IMR-90 (cell line): Measurements from ENCODE around the gene CORO7. TPM values are rescaled to one million over a fixed set of nuclear protein-coding genes. Genes with fewer than 3 reads are reported as not detected.
A peak's percentile ranks its signal among the peaks of the same experiment; 100 is the strongest.

ENCODE experiments used
- ATAC-seq: fragments of 200-7000 bp; cut with Tn5 transposase; 2 replicates; pipeline ENCODE4 v1.9.1; 2020; ENCODE audit warnings: low read depth, mild to moderate bottlenecking, moderate library complexity
- BruUV-seq: library from RNA; stranded (reverse); fragments of 400-500 nt; replicated peaks from 2 replicates; lab custom pipeline; 2021; lab: Mats Ljungman, UMichigan
- CTCF ChIA-PET: fragments of 300-600 bp; formaldehyde crosslinking; extraction: SDS; loops from one replicate; lab custom pipeline; 2021; ENCODE audit warnings: antibody characterized with exemption; lab: Yijun Ruan, JAX
- POLR2A ChIA-PET: fragments of 300-600 bp; sonication (Branson Sonifier 250); formaldehyde crosslinking; loops from one replicate; lab custom pipeline; 2022; ENCODE audit warnings: antibody characterized with exemption; ENCODE audit not compliant: unreplicated experiment; lab: Charles Lee
- DNase-seq: peaks from one replicate; pipeline ENCODE4 v3.0.0; 2013
- H2AFZ ChIP-seq: replicated peaks from 2 replicates; pipeline ENCODE3; 2013; ENCODE audit warnings: low read length, mild to moderate bottlenecking; ENCODE audit not compliant: poor library complexity
- H2AK5ac ChIP-seq: 2 replicates; pipeline ENCODE4 v1.6.1; 2013; ENCODE audit warnings: low read depth, low read length, inconsistent platforms
- H2AK9ac ChIP-seq: replicated peaks from 2 replicates; pipeline ENCODE3; 2013; ENCODE audit warnings: mild to moderate bottlenecking, low read depth, low read length, moderate library complexity; ENCODE audit not compliant: poor library complexity
- H2BK120ac ChIP-seq: 2 replicates; pipeline ENCODE4 v1.6.1; 2013; ENCODE audit warnings: low read depth, low read length, inconsistent platforms
- H2BK15ac ChIP-seq: 3 replicates; pipeline ENCODE4 v1.6.1; 2013; ENCODE audit warnings: low read depth, low read length, inconsistent platforms
- H2BK20ac ChIP-seq: 2 replicates; pipeline ENCODE4 v1.6.1; 2013; ENCODE audit warnings: low read depth, mild to moderate bottlenecking, inconsistent platforms, low read length, moderate library complexity
- H2BK5ac ChIP-seq: 2 replicates; pipeline ENCODE4 v1.6.1; 2013; ENCODE audit warnings: mild to moderate bottlenecking, low read depth, low read length, inconsistent platforms; ENCODE audit not compliant: poor library complexity, severe bottlenecking
- H3K14ac ChIP-seq: replicated peaks from 2 replicates; pipeline ENCODE4 v1.6.1; 2013; ENCODE audit warnings: low read depth, low read length, inconsistent platforms
- H3K18ac ChIP-seq: 2 replicates; pipeline ENCODE4 v1.6.1; 2013; ENCODE audit warnings: low read depth, low read length, control low read depth
- H3K23ac ChIP-seq: 2 replicates; pipeline ENCODE4 v1.6.1; 2013; ENCODE audit warnings: low read depth, low read length, inconsistent platforms
- H3K27ac ChIP-seq: 2 replicates; pipeline ENCODE4 v1.5.1; 2013; ENCODE audit warnings: mild to moderate bottlenecking, control low read depth, low read length; ENCODE audit not compliant: insufficient read depth
- H3K27me3 ChIP-seq: 2 replicates; pipeline ENCODE4 v1.6.1; 2013; ENCODE audit warnings: low read length; ENCODE audit not compliant: control insufficient read depth, insufficient read depth
- H3K36me3 ChIP-seq: 2 replicates; pipeline ENCODE4 v1.6.1; 2013; ENCODE audit warnings: low read length, mixed read lengths; ENCODE audit not compliant: control insufficient read depth, insufficient read depth
- H3K4ac ChIP-seq: 2 replicates; pipeline ENCODE4 v1.6.1; 2013; ENCODE audit warnings: low read depth, low read length, inconsistent platforms
- H3K4me1 ChIP-seq: 2 replicates; pipeline ENCODE4 v1.6.1; 2013; ENCODE audit warnings: low read length, mixed read lengths; ENCODE audit not compliant: control insufficient read depth, insufficient read depth
- H3K4me2 ChIP-seq: 2 replicates; pipeline ENCODE4 v1.6.1; 2013; ENCODE audit warnings: low read depth, mild to moderate bottlenecking, control low read depth, low read length, moderate library complexity
- H3K4me3 ChIP-seq: 2 replicates; pipeline ENCODE4 v1.5.1; 2013; ENCODE audit warnings: low read depth, mild to moderate bottlenecking, control low read depth, low read length, moderate library complexity; ENCODE audit not compliant: insufficient read depth
- H3K56ac ChIP-seq: 2 replicates; pipeline ENCODE4 v1.6.1; 2013; ENCODE audit warnings: low read length, inconsistent platforms; ENCODE audit not compliant: insufficient read depth; ENCODE audit errors: extremely low read depth
- H3K79me1 ChIP-seq, 2 experiments: 2 replicates each; pipeline ENCODE4 v1.6.1; 2013; ENCODE audit warnings: low read length in 2 of 2, inconsistent platforms in 1 of 2, low read depth in 1 of 2
- H3K9ac ChIP-seq: 2 replicates; pipeline ENCODE4 v1.6.1; 2013; ENCODE audit warnings: low read depth, low read length, control low read depth
- H3K9me1 ChIP-seq: 2 replicates; pipeline ENCODE4 v1.6.1; 2013; ENCODE audit warnings: low read length, inconsistent platforms; ENCODE audit not compliant: insufficient read depth
- H3K9me3 ChIP-seq: 2 replicates; pipeline ENCODE4 v1.6.1; 2013; ENCODE audit warnings: low read length; ENCODE audit not compliant: control insufficient read depth, insufficient read depth
- H4K20me1 ChIP-seq: 2 replicates; pipeline ENCODE4 v1.6.1; 2013; ENCODE audit warnings: low read length, inconsistent platforms; ENCODE audit not compliant: insufficient read depth
- H4K5ac ChIP-seq: 2 replicates; pipeline ENCODE4 v1.6.1; 2013; ENCODE audit warnings: mild to moderate bottlenecking, low read depth, low read length, control low read depth
- H4K8ac ChIP-seq, 2 experiments: 2 replicates each; pipeline ENCODE4 v1.6.1; 2013; ENCODE audit warnings: low read depth in 2 of 2, low read length in 2 of 2, control low read depth in 1 of 2, inconsistent platforms in 1 of 2
- H4K91ac ChIP-seq: 2 replicates; pipeline ENCODE4 v1.6.1; 2013; ENCODE audit warnings: low read depth, low read length, inconsistent platforms; ENCODE audit not compliant: insufficient read depth
- BHLHE40 ChIP-seq: fragments of 150-350 bp; IDR thresholded peaks from 2 replicates; pipeline ENCODE4 v1.6.1; 2016; ENCODE audit warnings: mild to moderate bottlenecking, low read depth, low read length
- MXI1 ChIP-seq: IDR thresholded peaks from 2 replicates; pipeline ENCODE4 v1.6.1; 2012; ENCODE audit warnings: low read depth, mild to moderate bottlenecking, low read length, moderate library complexity, borderline replicate concordance
- NFE2L2 ChIP-seq: fragments of 150-350 bp; IDR thresholded peaks from 2 replicates; pipeline ENCODE4 v1.6.1; 2016; ENCODE audit warnings: low read depth, mild to moderate bottlenecking, low read length
- WGBS, 2 experiments: methylation state at CpG; one replicate each; pipeline versions ENCODE4 v1.1.5 to v1.1.7; 2013; ENCODE audit warnings: missing lambda C conversion rate in 2 of 2; ENCODE audit not compliant: insufficient read length in 1 of 2; ENCODE audit errors: extremely low coverage in 2 of 2; 5-methylcytosine and 5-hydroxymethylcytosine counted together
- dilution Hi-C: fragments of 300-500 bp; cut with HindIII; formaldehyde crosslinking; loops from one replicate; pipeline ENCODE4 v1.14.3; 2018; ENCODE audit warnings: low sequenced_read_pairs; ENCODE audit not compliant: unreplicated experiment
- in situ Hi-C: fragments of 300-500 bp; cut with MboI; formaldehyde crosslinking; loops from 3 replicates; pipeline ENCODE4 v1.14.3; 2019; ENCODE audit warnings: low sequenced_read_pairs, inconsistent platforms, mixed read lengths
- intact Hi-C: fragments of 100-400 bp; cut with micrococcal nuclease; formaldehyde crosslinking; loops from 2 replicates; pipeline ENCODE4 v1.10.0; 2022
- polyA plus RNA-seq, 3 experiments: library from polyadenylated mRNA; depleted of rRNA; stranded (reverse); fragments of >200 nt; gene quantifications; 2 replicates each; pipeline ENCODE4 v1.2.3, GENCODE V29; 2012; ENCODE audit warnings: low replicate concordance in 1 of 3
- total RNA-seq: library from RNA; depleted of rRNA; stranded (reverse); fragments of >200 nt; gene quantifications from 2 replicates; pipeline ENCODE4 v1.2.3, GENCODE V29; 2012

CORO7 gene
- total and polyA plus RNA-seq, 2 of the 4 experiments (the other 2 are of a cell fraction): 6.3 to 26.7 TPM

- Histone ChIP-seq H2AK5ac (peak overlapping the region; percentile 98), H3K9me3 (no peaks in the 10 kb centered on the region), H3K36me3 (peaks cover 10% of the 10 kb centered on the region; the same call in 1 of the 2 replicates), H4K5ac (peak overlapping the region; percentile 65), H3K18ac (peak overlapping the region; percentile 88), H2AK9ac (peak overlapping the region; percentile 83), H3K9me1 (peaks cover 30% of the 10 kb centered on the region), H3K79me1 (peaks cover 4 to 68% of the 10 kb centered on the region in 2 experiments; a peak in 3 of 4 replicates), H4K8ac (peak overlapping the region in 1 of 2 experiments; percentile 82; a peak in 2 of 4 replicates), H3K56ac (peak overlapping the region; percentile 76; the same call in 1 of the 2 replicates), H3K27ac (peak overlapping the region; percentile 99), H3K9ac (peak overlapping the region; percentile 89), H3K27me3 (no peaks in the 10 kb centered on the region), H2BK120ac (peak overlapping the region; percentile 91; the same call in 1 of the 2 replicates), H2BK15ac (peak overlapping the region; percentile 34; the same call in 1 of the 3 replicates), H2BK5ac (peak overlapping the region; percentile 91), H3K4me1 (peaks cover 46% of the 10 kb centered on the region), H3K4me2 (peak overlapping the region; percentile 97), H4K91ac (peak overlapping the region; percentile 96), H2BK20ac (no peak overlapping the region; the same call in 1 of the 2 replicates), H2AFZ (peak overlapping the region; percentile 64), H3K14ac (peak overlapping the region; percentile 98), H3K4ac (peak overlapping the region; percentile 96), H3K23ac (peak overlapping the region; percentile 96), H4K20me1 (peaks cover 61% of the 10 kb centered on the region), H3K4me3 (peak overlapping the region; percentile 87)
- DNase-seq: peak; percentile 64
- intact Hi-C loops (no loop called here), in situ Hi-C loops (no loop called here), dilution Hi-C loops (no loop called here)
- peak; percentile 36; the same call in 1 of the 2 replicates for TF ChIP-seq BHLHE40
- TF ChIP-seq NFE2L2: no peak
- peak; percentile 73; the same call in 1 of the 2 replicates for TF ChIP-seq MXI1
- TSS peak; percentile 78 for BruUV-seq
- peak; percentile 10 for ATAC-seq
- POLR2A ChIA-PET: no interaction called here
- 0% methylated on average over 23 of the region's 43 CpGs; no CpG with 5 or more reads in 1 of the 2 experiments for WGBS, 2 experiments
- CTCF ChIA-PET: no interaction called here
Observed at GRCh38 chr16:4372001-4372577, 44.3 kb downstream of the CORO7 start.
